Activated B cell treated with CpG ODN at 0.5 μM for 24 hours (primary cell): ENCODE data around the gene GPR101. TPM values are rescaled to one million over a fixed set of nuclear protein-coding genes. Genes with fewer than 3 reads are reported as not detected.

Source experiments
- ATAC-seq: fragments of 200-7000 bp; cut with Tn5 transposase; one replicate; pipeline ENCODE4 v1.10.0; 2021; ENCODE audit warnings: low read depth, mild to moderate bottlenecking, moderate library complexity
- CTCF ChIA-PET: fragments of 350-600 bp; sonication (Branson Sonifier 250); formaldehyde crosslinking; loops from one replicate; lab custom pipeline; 2021; ENCODE audit warnings: antibody characterized with exemption; lab: Charles Lee
- POLR2A ChIA-PET: fragments of 350-600 bp; sonication (Branson Sonifier 250); formaldehyde crosslinking; loops from one replicate; lab custom pipeline; 2021; ENCODE audit warnings: antibody characterized with exemption; lab: Charles Lee
- DNase-seq: peaks from one replicate; pipeline ENCODE4 v3.0.0; 2022
- H3K27ac Mint-ChIP-seq: one replicate; pipeline ENCODE4 v1.8.0; 2020; ENCODE audit warnings: mixed read lengths
- H3K27me3 Mint-ChIP-seq: one replicate; pipeline ENCODE4 v1.8.0; 2021; ENCODE audit warnings: mixed read lengths
- H3K36me3 Mint-ChIP-seq: one replicate; pipeline ENCODE4 v1.8.0; 2021; ENCODE audit warnings: low read depth, mixed read lengths
- H3K4me1 Mint-ChIP-seq: one replicate; pipeline ENCODE4 v1.8.0; 2021; ENCODE audit warnings: mixed read lengths
- H3K4me3 Mint-ChIP-seq: one replicate; pipeline ENCODE4 v1.8.0; 2020; ENCODE audit warnings: mild to moderate bottlenecking, mixed read lengths
- H3K9me3 Mint-ChIP-seq: one replicate; pipeline ENCODE4 v1.8.0; 2020; ENCODE audit warnings: mixed read lengths
- intact Hi-C: fragments of 100-400 bp; cut with micrococcal nuclease; formaldehyde crosslinking; loops from one replicate; pipeline ENCODE4 v1.15.1; 2024
- total RNA-seq: library from RNA; stranded (reverse); gene quantifications from 2 replicates; pipeline ENCODE4 v1.2.3, GENCODE V29; 2022
- TF ChIP-seq, protein P1 (sequence below): fragments of 200-600 bp; IDR thresholded peaks from one replicate; pipeline ENCODE4 v1.8.0; 2022; ENCODE audit warnings: antibody characterized with exemption, mild to moderate bottlenecking

GPR101 gene
- total RNA-seq, 1 donor from 2014 or later, result not detected

DNA sequence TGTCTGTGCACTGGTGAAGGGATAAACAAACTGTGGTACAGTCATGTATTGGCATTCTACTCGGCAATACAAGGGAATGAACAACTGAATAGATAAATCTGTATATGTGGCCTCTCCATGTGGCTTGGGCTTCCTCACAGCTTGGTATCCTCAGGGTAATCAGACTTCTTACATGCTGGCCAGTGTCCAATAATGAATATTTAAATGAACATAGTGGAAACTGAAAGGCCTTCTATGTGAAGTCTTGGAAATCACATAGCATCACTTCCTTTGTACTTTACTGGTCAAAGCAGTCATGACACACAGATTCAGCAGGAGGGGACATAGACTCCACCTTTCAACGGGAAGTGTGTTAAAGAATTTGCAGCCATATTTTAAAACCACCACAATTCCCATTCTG is 33.4 kb upstream of the GPR101 start:
- H3K4me3 Mint-ChIP-seq, result no peak overlapping the region
- CTCF ChIA-PET, result no interaction called here
- H3K4me1 Mint-ChIP-seq, result no peaks in the 10 kb centered on the region
- peaks cover 4% of the 10 kb centered on the region for H3K27me3 Mint-ChIP-seq
- no peaks in the 10 kb centered on the region for H3K9me3 Mint-ChIP-seq
- TF ChIP-seq, protein P1, sequence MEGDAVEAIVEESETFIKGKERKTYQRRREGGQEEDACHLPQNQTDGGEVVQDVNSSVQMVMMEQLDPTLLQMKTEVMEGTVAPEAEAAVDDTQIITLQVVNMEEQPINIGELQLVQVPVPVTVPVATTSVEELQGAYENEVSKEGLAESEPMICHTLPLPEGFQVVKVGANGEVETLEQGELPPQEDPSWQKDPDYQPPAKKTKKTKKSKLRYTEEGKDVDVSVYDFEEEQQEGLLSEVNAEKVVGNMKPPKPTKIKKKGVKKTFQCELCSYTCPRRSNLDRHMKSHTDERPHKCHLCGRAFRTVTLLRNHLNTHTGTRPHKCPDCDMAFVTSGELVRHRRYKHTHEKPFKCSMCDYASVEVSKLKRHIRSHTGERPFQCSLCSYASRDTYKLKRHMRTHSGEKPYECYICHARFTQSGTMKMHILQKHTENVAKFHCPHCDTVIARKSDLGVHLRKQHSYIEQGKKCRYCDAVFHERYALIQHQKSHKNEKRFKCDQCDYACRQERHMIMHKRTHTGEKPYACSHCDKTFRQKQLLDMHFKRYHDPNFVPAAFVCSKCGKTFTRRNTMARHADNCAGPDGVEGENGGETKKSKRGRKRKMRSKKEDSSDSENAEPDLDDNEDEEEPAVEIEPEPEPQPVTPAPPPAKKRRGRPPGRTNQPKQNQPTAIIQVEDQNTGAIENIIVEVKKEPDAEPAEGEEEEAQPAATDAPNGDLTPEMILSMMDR, result no peak
- no peaks in the 10 kb centered on the region for H3K36me3 Mint-ChIP-seq
- POLR2A ChIA-PET, result no interaction called here
- H3K27ac Mint-ChIP-seq, result no peak overlapping the region
- intact Hi-C loops, result no loop called here
- ATAC-seq, result no peak
- no peak for DNase-seq

DNA sequence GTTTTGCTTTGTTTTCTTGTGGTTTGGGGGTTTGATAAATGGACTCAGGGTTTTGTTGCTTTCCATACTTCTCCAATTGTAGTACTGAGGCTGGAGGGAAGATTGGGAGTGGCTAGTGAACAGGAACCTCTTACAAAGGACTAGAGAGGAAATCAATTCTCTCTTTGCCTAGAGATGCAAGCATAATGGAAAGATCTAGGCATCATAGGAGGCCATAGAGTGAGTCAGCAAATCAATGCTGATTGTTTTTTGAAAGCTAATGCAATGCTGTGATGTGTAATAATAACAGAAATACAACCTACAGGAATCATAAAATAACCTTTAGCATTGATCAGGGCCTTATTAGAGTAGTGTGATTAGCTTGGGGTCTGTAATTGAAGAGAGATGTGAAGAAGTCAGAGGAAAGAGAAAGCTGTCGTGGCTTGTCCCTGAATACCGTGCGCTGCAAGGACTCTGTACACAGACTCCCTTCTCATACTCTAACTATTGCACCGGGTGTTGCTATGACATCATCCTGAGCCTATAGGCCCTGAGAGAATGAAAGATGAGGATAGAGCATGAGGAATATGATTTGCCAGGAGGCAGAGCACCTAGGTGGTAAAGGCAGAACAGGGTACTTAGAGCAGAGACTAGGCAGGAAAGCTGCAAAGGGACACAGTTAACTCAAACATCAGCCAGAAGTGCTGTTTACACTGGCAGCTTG is 29.3 kb upstream of the GPR101 start:
- CTCF ChIA-PET, result no interaction called here
- Mint-ChIP-seq H3K27ac (no peak overlapping the region), H3K9me3 (no peaks in the 10 kb centered on the region), H3K27me3 (peaks cover 4% of the 10 kb centered on the region), H3K4me3 (no peak overlapping the region), H3K36me3 (no peaks in the 10 kb centered on the region), H3K4me1 (no peaks in the 10 kb centered on the region)
- intact Hi-C loops, result no loop called here
- TF ChIP-seq, protein P1, result no peak
- POLR2A ChIA-PET, result no interaction called here
- no peak for ATAC-seq
- DNase-seq, result no peak

DNA sequence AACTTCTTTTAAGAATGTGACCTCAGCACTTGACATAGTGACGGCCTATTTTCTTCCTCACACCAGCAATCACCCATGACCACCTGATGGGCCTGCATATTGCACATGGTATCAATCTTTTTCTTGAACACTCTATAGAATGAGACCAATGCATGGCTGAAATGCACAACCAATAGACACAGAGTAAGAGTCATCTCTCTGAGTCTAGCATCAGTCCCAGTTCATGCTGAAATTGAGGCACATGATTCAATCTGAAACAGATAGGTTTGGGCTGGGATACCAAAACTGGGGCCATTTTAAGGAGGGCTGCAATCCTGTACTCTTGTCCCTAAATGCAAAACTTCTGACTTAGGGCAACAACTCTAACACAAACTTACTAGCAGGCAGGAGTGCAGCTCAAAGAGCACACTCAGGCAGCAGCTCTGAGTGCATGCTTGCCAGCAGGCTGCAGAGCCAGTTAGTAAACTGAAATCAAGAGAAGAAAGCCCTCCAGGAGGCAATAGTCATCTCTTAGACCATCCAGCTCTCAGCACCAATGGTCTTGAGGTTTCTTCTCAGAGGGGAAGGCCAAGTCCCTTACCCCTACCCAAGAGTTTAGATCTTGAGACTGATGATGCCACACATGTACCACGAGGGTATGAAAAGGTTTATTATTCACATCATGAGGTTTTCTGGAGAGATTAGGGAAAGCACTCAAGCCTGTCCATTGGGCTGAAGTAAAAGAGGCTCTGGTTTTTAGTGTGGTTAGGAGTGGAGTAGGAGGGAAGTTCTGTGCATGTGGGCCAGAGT is 24.7 kb upstream of the GPR101 start:
- Mint-ChIP-seq H3K4me1 (no peaks in the 10 kb centered on the region), H3K9me3 (no peaks in the 10 kb centered on the region), H3K4me3 (no peak overlapping the region), H3K27me3 (peaks cover 10% of the 10 kb centered on the region), H3K27ac (no peak overlapping the region), H3K36me3 (no peaks in the 10 kb centered on the region)
- CTCF ChIA-PET, result no interaction called here
- intact Hi-C loops, result no loop called here
- POLR2A ChIA-PET, result no interaction called here
- no peak for DNase-seq
- ATAC-seq, result no peak
- TF ChIP-seq, protein P1, result no peak

DNA sequence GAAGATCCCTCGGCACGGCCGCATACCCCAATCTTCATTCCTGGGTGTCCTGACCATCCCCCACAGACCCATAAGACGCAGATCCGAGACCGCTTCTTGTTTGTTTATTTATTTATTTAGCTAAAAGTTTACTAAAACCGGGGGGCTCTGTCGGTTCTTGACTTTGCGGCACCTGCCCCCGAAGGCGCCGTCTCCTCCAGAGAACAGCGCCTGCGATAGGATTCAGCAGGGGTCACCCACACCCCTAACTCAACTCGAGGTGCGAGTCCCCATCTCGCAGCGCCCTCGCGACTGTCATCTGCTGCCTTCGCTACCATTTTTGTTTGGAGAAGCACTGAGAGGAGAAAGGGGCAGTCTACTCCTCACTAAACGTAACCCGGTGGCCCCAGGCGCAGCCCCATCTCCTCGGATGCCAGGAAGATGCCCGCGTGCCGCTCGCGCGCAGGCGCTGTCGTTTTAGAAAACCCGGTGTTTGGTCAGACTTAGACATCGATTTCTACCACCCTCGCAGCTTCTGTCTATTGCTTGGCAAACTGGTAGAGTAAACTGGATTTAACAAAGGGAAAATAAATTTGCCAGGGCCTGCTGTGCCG is 18.9 kb upstream of the GPR101 start:
- TF ChIP-seq, protein P1, result no peak
- Mint-ChIP-seq H3K9me3 (no peaks in the 10 kb centered on the region), H3K4me3 (peak overlapping the region; percentile 87), H3K27ac (no peak overlapping the region), H3K27me3 (peaks cover 15% of the 10 kb centered on the region), H3K4me1 (peaks cover 11% of the 10 kb centered on the region), H3K36me3 (no peaks in the 10 kb centered on the region)
- ATAC-seq, result no peak
- ChIA-PET CTCF (interaction anchor here (1.0 to 1.5 kb wide), 5 partner anchors 9 to 1025 kb away, joined by 4 to 5 read pairs (median 4); no protein-coding TSS in a partner anchor), POLR2A (no interaction called here)
- intact Hi-C loops, result loop anchor here (1.0 kb wide), 4 partner anchors 20 to 444 kb away; no protein-coding TSS in a partner anchor
- no peak for DNase-seq
